Parathyroid adenoma (tissue), 2 donors: ENCODE data around the gene FBN3.
"Not testable (repeated sequence)": the region's sequence is repeated elsewhere in the genome, so short reads cannot be mapped to it uniquely, and the experiment has no call there.

Experiments used
- H2AFZ ChIP-seq: fragments of 300-600 bp; sonication (generic); one replicate; pipeline ENCODE4 v1.7.0; 2017; ENCODE audit warnings: antibody characterized with exemption, mild to moderate bottlenecking
- H3K27ac ChIP-seq: fragments of 300-600 bp; sonication (generic); one replicate; pipeline ENCODE4 v1.7.0; 2017
- H3K27me3 ChIP-seq: fragments of 300-600 bp; sonication (generic); one replicate; pipeline ENCODE4 v1.7.0; 2017; ENCODE audit warnings: low read length; ENCODE audit not compliant: control insufficient read depth, insufficient read depth
- H3K36me3 ChIP-seq: fragments of 300-600 bp; sonication (generic); one replicate; pipeline ENCODE4 v1.7.0; 2017; ENCODE audit warnings: low read length; ENCODE audit not compliant: control insufficient read depth, insufficient read depth
- H3K4me1 ChIP-seq: fragments of 300-600 bp; sonication (generic); one replicate; pipeline ENCODE4 v1.7.0; 2017; ENCODE audit warnings: control low read depth
- H3K4me2 ChIP-seq: fragments of 300-600 bp; sonication (generic); one replicate; pipeline ENCODE4 v1.7.0; 2017; ENCODE audit warnings: low read length
- H3K4me3 ChIP-seq: fragments of 300-600 bp; sonication (generic); one replicate; pipeline ENCODE4 v1.7.0; 2017; ENCODE audit warnings: low read depth, low read length
- H3K79me2 ChIP-seq: fragments of 300-600 bp; sonication (generic); one replicate; pipeline ENCODE4 v1.7.0; 2017; ENCODE audit warnings: control low read depth
- H3K9ac ChIP-seq: fragments of 300-600 bp; sonication (generic); one replicate; pipeline ENCODE4 v1.7.0; 2017; ENCODE audit warnings: mild to moderate bottlenecking
- H3K9me3 ChIP-seq: fragments of 300-600 bp; sonication (generic); one replicate; pipeline ENCODE4 v1.7.0; 2017; ENCODE audit warnings: low read length; ENCODE audit not compliant: control insufficient read depth
- CTCF ChIP-seq: fragments of 300-600 bp; sonication (generic); IDR thresholded peaks from one replicate; pipeline ENCODE4 v1.7.0; 2017; ENCODE audit warnings: antibody characterized with exemption, mild to moderate bottlenecking
- donor health status: primary hyperparathyroidism.

The FBN3 gene

DNA sequence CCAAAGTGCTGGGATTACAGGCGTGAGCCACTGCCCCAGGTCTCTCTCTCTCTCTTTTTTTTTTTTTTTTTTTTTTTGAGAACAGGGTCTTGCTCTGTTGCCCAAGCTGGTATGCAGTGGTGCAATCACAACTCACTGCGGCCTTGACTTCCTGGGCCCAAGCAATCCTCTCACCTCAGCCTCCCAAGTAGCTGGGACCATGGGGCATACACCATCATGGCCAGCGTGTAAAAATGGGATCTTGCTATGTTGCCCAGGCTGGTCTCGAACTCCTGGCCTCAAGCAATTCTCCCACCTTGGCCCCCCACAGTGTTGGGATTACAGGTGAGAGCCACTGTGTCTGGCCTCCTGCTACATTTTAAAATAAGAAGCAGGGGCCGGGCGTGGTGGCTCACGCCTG lies 19.1 kb upstream of the FBN3 start:
- no peaks in the 10 kb centered on the region for H3K36me3 ChIP-seq
- no peaks in the 10 kb centered on the region for H3K9me3 ChIP-seq
- H3K27me3 ChIP-seq, result no peaks in the 10 kb centered on the region
- no peak overlapping the region for H3K4me2 ChIP-seq
- H2AFZ ChIP-seq, result no peak overlapping the region
- H3K4me1 ChIP-seq, result no peaks in the 10 kb centered on the region
- no peak overlapping the region for H3K27ac ChIP-seq
- no peak for TF ChIP-seq CTCF
- H3K79me2 ChIP-seq, result no peaks in the 10 kb centered on the region
- no peak overlapping the region for H3K4me3 ChIP-seq
- no peak overlapping the region for H3K9ac ChIP-seq

- H3K4me2 ChIP-seq, result no peak overlapping the region
- H3K79me2 ChIP-seq, result no peaks in the 10 kb centered on the region
- no peaks in the 10 kb centered on the region for H3K4me1 ChIP-seq
- H3K27me3 ChIP-seq, result no peaks in the 10 kb centered on the region
- H3K4me3 ChIP-seq, result no peak overlapping the region
- no peaks in the 10 kb centered on the region for H3K9me3 ChIP-seq
- no peaks in the 10 kb centered on the region for H3K36me3 ChIP-seq
- H2AFZ ChIP-seq, result no peak overlapping the region
- no peak for TF ChIP-seq CTCF
- H3K27ac ChIP-seq, result no peak overlapping the region
- H3K9ac ChIP-seq, result no peak overlapping the region
Observed at GRCh38 chr19:8167985-8168384, 18.6 kb upstream of the FBN3 start.

DNA sequence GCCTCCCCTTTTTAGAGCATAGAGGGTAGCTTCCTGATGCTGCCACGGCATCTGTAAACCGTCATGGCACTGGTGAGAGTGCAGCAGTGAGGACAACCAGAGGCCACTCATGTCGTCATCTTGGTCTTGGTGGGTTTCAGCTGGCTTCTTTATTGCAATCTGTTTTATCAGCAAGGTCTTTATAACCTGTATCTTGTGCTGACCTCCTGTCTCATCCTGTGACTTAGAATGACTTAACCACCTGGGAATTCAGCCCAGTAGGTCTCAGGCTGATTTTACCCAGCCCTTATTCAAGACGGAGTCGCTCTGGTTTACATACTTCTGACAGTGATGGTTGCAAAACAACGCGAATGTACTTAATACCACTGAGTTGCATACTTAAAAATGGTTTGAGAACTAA lies 14.4 kb upstream of the FBN3 start:
- Histone ChIP-seq H3K9ac (no peak overlapping the region), H3K9me3 (no peaks in the 10 kb centered on the region), H3K4me2 (no peak overlapping the region), H3K27ac (no peak overlapping the region), H3K36me3 (no peaks in the 10 kb centered on the region), H3K4me3 (no peak overlapping the region), H3K27me3 (no peaks in the 10 kb centered on the region), H3K4me1 (no peaks in the 10 kb centered on the region), H3K79me2 (no peaks in the 10 kb centered on the region), H2AFZ (peak overlapping the region; percentile 7)
- TF ChIP-seq CTCF, result no peak

DNA sequence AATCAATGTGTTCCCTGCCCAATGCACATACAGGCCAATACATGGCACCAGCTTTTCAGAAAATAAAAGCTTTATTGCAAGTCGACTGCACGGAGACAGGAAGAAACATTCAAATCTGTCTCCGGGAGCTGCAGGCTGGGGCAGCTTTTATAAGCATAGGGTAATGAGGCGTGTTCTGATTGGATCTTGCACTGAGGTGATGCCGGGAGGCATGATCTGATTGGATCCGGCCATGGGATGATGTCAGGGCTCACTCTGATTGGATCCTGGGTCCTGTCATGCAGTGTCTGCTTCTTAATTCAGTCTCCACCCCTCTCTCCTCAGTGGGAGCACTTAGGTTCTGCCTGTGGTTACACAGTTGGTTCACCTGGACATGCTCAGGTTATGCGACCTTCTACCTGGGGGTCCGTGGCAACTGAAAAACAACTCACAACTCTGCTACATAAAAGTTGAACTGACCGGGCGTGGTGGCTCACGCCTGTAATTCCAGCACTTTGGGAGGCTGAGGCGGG lies 11.8 kb upstream of the FBN3 start:
- no peak for TF ChIP-seq CTCF
- no peaks in the 10 kb centered on the region for H3K79me2 ChIP-seq
- H3K4me3 ChIP-seq, result no peak overlapping the region
- no peaks in the 10 kb centered on the region for H3K27me3 ChIP-seq
- no peak overlapping the region for H3K9ac ChIP-seq
- no peak overlapping the region for H3K4me2 ChIP-seq
- no peaks in the 10 kb centered on the region for H3K4me1 ChIP-seq
- no peak overlapping the region for H3K27ac ChIP-seq
- no peaks in the 10 kb centered on the region for H3K9me3 ChIP-seq
- no peak overlapping the region for H2AFZ ChIP-seq
- no peaks in the 10 kb centered on the region for H3K36me3 ChIP-seq

GRCh38 chr19:8159322-8159721 lies 9.9 kb upstream of the FBN3 start:
- H3K79me2 ChIP-seq, H3K27ac ChIP-seq, H3K9me3 ChIP-seq, H3K4me3 ChIP-seq, H3K36me3 ChIP-seq, H3K27me3 ChIP-seq, H2AFZ ChIP-seq, H3K4me2 ChIP-seq, H3K4me1 ChIP-seq, H3K9ac ChIP-seq: not testable (repeated sequence)
